HAP-1 (cell line): ENCODE measurements around the gene NDUFA13.

ENCODE experiments used
- DNase-seq, 2 experiments: peaks; one replicate each; pipeline ENCODE4 v3.0.0-alpha.2; 2016 to 2020; ENCODE audit warnings: low spot score in 2 of 2
- H3K27me3 ChIP-seq: fragments of 250-450 bp; sonication (Bioruptor Pico); 2 replicates; pipeline ENCODE4 v1.5.1; 2020; ENCODE audit warnings: low read depth, mild to moderate bottlenecking, moderate library complexity
- H3K36me3 ChIP-seq: fragments of 250-450 bp; sonication (Bioruptor Pico); replicated peaks from 2 replicates; pipeline ENCODE4 v1.5.1; 2020; ENCODE audit warnings: mild to moderate bottlenecking
- H3K4me1 ChIP-seq: fragments of 250-450 bp; sonication (Bioruptor Pico); 2 replicates; pipeline ENCODE4 v1.5.1; 2020; ENCODE audit warnings: mild to moderate bottlenecking
- H3K4me3 ChIP-seq: fragments of 250-450 bp; sonication (Bioruptor Pico); 2 replicates; pipeline ENCODE4 v1.5.1; 2020; ENCODE audit warnings: mild to moderate bottlenecking, moderate library complexity
- H3K9me3 ChIP-seq: fragments of 250-450 bp; sonication (Bioruptor Pico); 2 replicates; pipeline ENCODE4 v1.5.1; 2020; ENCODE audit warnings: mild to moderate bottlenecking, moderate library complexity
- in situ Hi-C: fragments of 300-500 bp; cut with MboI; formaldehyde crosslinking; loops from 3 replicates; pipeline ENCODE4 v1.14.3; 2020; ENCODE audit warnings: low sequenced_read_pairs, inconsistent platforms, mixed read lengths

NDUFA13 gene

GRCh38 chr19:19485998-19486290 lies 30.1 kb upstream of the NDUFA13 start:
- DNase-seq: no peak
- H3K4me1 ChIP-seq: peaks cover 14% of the 10 kb centered on the region
- in situ Hi-C loops: no loop called here

GRCh38 chr19:19486343-19487076 lies 29.5 kb upstream of the NDUFA13 start:
- H3K9me3 ChIP-seq: no peaks in the 10 kb centered on the region
- H3K4me3 ChIP-seq: no peak overlapping the region
- H3K36me3 ChIP-seq: peaks cover 25% of the 10 kb centered on the region
- H3K4me1 ChIP-seq: peaks cover 14% of the 10 kb centered on the region
- in situ Hi-C loops: no loop called here
- DNase-seq: no peak
- no peaks in the 10 kb centered on the region for H3K27me3 ChIP-seq

More at GRCh38 chr19:19485998-19486290, 30.1 kb upstream of the NDUFA13 start:
- H3K4me3 ChIP-seq: no peak overlapping the region
- no peaks in the 10 kb centered on the region for H3K27me3 ChIP-seq
- H3K36me3 ChIP-seq: peaks cover 26% of the 10 kb centered on the region
- H3K9me3 ChIP-seq: no peaks in the 10 kb centered on the region

- H3K4me1 ChIP-seq: peaks cover 14% of the 10 kb centered on the region
- no peaks in the 10 kb centered on the region for H3K27me3 ChIP-seq
- no peaks in the 10 kb centered on the region for H3K9me3 ChIP-seq
- no peak for DNase-seq
- H3K36me3 ChIP-seq: peaks cover 29% of the 10 kb centered on the region
- no peak overlapping the region for H3K4me3 ChIP-seq
- in situ Hi-C loops: no loop called here
Measured at GRCh38 chr19:19487077-19487949, 28.7 kb upstream of the NDUFA13 start.

GRCh38 chr19:19487950-19488874 lies 27.8 kb upstream of the NDUFA13 start:
- H3K4me3 ChIP-seq: no peak overlapping the region
- no peaks in the 10 kb centered on the region for H3K27me3 ChIP-seq
- peaks cover 14% of the 10 kb centered on the region for H3K4me1 ChIP-seq
- no peaks in the 10 kb centered on the region for H3K9me3 ChIP-seq
- no peak for DNase-seq
- in situ Hi-C loops: no loop called here
- H3K36me3 ChIP-seq: peaks cover 30% of the 10 kb centered on the region

GRCh38 chr19:19488875-19489690 lies 26.9 kb upstream of the NDUFA13 start:
- Histone ChIP-seq H3K4me3 (no peak overlapping the region), H3K27me3 (no peaks in the 10 kb centered on the region), H3K4me1 (peaks cover 14% of the 10 kb centered on the region), H3K9me3 (no peaks in the 10 kb centered on the region), H3K36me3 (peaks cover 36% of the 10 kb centered on the region)
- DNase-seq: peak; percentile 77 to 86
- in situ Hi-C loops: no loop called here

GRCh38 chr19:19489804-19490204 lies 26.2 kb upstream of the NDUFA13 start:
- H3K4me1 ChIP-seq: peaks cover 14% of the 10 kb centered on the region
- in situ Hi-C loops: loop anchor here (5.0 kb wide), 1 partner anchor 128 kb away; no protein-coding TSS in a partner anchor
- no peak for DNase-seq
- H3K4me3 ChIP-seq: no peak overlapping the region
- H3K9me3 ChIP-seq: no peaks in the 10 kb centered on the region
- H3K36me3 ChIP-seq: peaks cover 43% of the 10 kb centered on the region
- no peaks in the 10 kb centered on the region for H3K27me3 ChIP-seq

- Histone ChIP-seq H3K4me3 (no peak overlapping the region), H3K9me3 (no peaks in the 10 kb centered on the region), H3K36me3 (peaks cover 44% of the 10 kb centered on the region), H3K4me1 (peaks cover 14% of the 10 kb centered on the region), H3K27me3 (no peaks in the 10 kb centered on the region)
- in situ Hi-C loops: loop anchor here (5.0 kb wide), 1 partner anchor 128 kb away; no protein-coding TSS in a partner anchor
- DNase-seq: peak; percentile 80 to 85
Measured at GRCh38 chr19:19490214-19490968, 25.6 kb upstream of the NDUFA13 start.

- no peak for DNase-seq
- Histone ChIP-seq H3K9me3 (no peaks in the 10 kb centered on the region), H3K4me1 (peaks cover 14% of the 10 kb centered on the region), H3K4me3 (no peak overlapping the region), H3K27me3 (no peaks in the 10 kb centered on the region), H3K36me3 (peaks cover 51% of the 10 kb centered on the region)
- in situ Hi-C loops: loop anchor here (5.0 kb wide), 1 partner anchor 129 kb away; no protein-coding TSS in a partner anchor
Measured at GRCh38 chr19:19491321-19492025, 24.6 kb upstream of the NDUFA13 start.

- in situ Hi-C loops: loop anchor here (5.0 kb wide), 1 partner anchor 130 kb away; no protein-coding TSS in a partner anchor
- H3K27me3 ChIP-seq: no peaks in the 10 kb centered on the region
Measured at GRCh38 chr19:19492026-19492610, 23.9 kb upstream of the NDUFA13 start.

GRCh38 chr19:19493841-19494546 lies 22.0 kb upstream of the NDUFA13 start:
- peaks cover 69% of the 10 kb centered on the region for H3K36me3 ChIP-seq
- no peaks in the 10 kb centered on the region for H3K27me3 ChIP-seq
- H3K9me3 ChIP-seq: no peaks in the 10 kb centered on the region
- H3K4me1 ChIP-seq: peaks cover 1% of the 10 kb centered on the region
- no peak for DNase-seq
- in situ Hi-C loops: loop anchor here (5.0 kb wide), 1 partner anchor 132 kb away; no protein-coding TSS in a partner anchor
- no peak overlapping the region for H3K4me3 ChIP-seq

More at GRCh38 chr19:19492026-19492610, 23.9 kb upstream of the NDUFA13 start:
- Histone ChIP-seq H3K4me3 (no peak overlapping the region), H3K4me1 (peaks cover 14% of the 10 kb centered on the region), H3K36me3 (peaks cover 52% of the 10 kb centered on the region), H3K9me3 (no peaks in the 10 kb centered on the region)
- no peak for DNase-seq
